PC-3 (cell line): ENCODE measurements around the gene TMSB4X.

ENCODE experiments used
- EZH2 ChIP-seq: fragments of 300-600 bp; sonication (generic); IDR thresholded peaks from one replicate; pipeline ENCODE4 v1.6.1; 2017; ENCODE audit warnings: antibody characterized with exemption, mild to moderate bottlenecking, low read length; ENCODE audit not compliant: unreplicated experiment
- TF ChIP-seq, protein P1 (sequence below): fragments of 300-600 bp; sonication (generic); conservative IDR thresholded peaks from 2 replicates; pipeline ENCODE4 v1.5.1; 2017; ENCODE audit warnings: antibody characterized with exemption, low read depth, mild to moderate bottlenecking, low read length

DNA sequence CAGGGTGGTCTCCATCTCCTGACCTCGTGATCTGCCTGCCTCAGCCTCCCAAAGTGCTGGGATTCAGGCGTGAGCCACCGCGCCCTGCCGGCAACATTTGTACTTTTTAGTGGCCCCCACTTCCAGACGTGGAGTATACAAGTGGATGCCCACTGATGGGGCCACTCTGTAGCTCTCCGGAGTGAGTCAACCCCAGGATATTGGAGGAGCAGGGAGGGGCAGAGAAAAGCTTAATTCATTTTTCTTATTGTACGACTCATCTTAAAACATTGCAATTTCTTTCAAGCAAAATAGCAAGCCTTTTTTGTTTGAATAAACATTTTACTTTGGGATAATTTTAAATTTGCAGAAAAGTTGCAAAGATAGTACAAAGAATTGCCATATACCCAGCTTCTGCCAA, 34.9 kb downstream of the TMSB4X start:
- TF ChIP-seq EZH2, result no peak
- TF ChIP-seq, protein P1, sequence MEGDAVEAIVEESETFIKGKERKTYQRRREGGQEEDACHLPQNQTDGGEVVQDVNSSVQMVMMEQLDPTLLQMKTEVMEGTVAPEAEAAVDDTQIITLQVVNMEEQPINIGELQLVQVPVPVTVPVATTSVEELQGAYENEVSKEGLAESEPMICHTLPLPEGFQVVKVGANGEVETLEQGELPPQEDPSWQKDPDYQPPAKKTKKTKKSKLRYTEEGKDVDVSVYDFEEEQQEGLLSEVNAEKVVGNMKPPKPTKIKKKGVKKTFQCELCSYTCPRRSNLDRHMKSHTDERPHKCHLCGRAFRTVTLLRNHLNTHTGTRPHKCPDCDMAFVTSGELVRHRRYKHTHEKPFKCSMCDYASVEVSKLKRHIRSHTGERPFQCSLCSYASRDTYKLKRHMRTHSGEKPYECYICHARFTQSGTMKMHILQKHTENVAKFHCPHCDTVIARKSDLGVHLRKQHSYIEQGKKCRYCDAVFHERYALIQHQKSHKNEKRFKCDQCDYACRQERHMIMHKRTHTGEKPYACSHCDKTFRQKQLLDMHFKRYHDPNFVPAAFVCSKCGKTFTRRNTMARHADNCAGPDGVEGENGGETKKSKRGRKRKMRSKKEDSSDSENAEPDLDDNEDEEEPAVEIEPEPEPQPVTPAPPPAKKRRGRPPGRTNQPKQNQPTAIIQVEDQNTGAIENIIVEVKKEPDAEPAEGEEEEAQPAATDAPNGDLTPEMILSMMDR, result no peak
